Glomerular visceral epithelial cell (primary cell): Measurements from ENCODE around the gene TFEB.

Experiments used
- DNase-seq: peaks from one replicate; pipeline ENCODE4 v3.0.0-alpha.2; 2016; ENCODE audit errors: extremely low spot score

Gene TFEB

DNA sequence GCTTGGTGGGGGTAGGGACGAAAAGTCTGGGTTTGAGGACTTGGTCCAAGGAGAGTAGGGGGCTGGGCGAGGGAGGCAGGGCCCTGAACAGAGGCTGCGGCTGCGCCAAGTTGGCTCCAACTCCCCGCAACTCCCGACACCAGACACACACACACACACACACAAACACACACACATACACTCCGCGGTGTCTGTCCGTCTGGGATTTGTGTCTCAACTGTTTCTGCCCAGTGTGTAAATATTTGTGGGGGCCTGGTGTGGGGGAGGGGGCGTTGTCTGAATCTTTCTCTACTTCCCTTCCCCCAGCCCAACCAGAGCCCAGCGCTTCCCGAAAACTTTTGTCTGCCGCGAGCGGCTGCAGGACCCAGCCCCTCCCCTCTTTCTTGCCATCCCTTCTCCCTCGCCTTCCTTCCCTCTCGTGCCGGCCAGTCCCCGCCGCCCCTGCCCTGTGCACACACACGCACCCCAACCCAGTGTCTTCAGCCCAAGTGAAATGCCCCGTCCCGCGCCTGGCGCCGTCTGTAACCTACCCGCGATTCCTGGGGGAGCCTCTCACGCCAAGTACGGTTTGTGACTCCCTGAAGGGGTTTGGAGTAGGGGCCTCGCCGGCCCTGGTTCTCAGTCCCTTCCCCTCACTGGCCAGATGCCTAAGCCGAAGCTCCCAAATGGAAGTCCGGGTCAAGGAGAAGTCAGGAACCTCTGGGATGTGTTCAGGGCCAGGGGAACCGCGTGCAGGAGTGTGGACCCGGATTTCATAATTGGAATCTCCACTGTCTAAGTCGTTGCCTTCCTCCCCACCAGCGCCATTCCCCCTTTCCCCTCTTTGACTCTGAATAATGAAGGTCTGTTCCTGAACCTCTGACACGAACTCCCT is 96.2 kb downstream of the TFEB start:
- DNase-seq, result no peak

DNA sequence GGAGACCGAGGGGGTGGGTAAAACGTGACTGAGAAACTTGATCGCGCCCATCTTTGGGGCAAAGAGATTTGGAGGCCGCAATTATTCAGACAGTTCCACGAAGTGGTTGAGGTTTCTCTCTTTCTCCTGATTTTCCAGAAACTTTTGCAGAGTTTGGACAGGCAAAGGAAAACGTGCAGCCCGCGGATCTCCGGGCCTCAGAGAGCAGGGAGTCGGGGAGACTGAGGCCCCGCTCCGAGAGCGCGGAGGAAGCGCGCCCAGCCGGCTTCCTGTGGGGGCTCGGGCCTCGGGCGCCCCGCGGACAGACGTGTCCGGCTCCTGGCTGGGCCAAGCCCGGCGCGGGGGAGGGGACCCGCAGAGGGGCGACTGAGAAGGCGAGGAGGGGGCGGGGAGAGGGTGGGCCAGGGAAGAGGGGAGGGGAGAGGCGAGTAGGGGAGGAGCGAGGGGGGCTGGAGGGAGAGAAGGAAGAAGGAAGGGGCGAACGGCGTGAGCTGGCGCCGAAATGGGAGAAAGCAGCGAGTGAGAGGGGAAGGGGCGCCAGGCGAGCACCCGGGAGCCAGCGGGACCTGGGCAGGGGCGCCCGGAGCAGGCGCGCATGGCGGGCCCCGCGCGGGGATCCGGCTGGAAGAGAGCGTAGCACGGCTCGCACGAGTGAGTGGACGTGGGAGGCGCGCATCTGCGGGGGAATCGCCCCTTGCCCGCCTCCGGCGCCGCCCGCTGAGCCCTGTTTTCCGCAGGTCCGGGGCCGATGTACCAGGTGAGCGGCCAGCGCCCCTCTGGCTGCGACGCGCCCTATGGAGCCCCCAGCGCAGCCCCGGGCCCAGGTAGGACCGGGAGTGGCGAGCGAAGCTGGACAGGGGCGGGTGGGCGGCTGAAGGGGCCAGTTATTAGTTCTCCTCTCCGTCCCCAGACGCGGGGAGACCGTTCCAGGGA is 97.1 kb downstream of the TFEB start, which contains the start of gene MDFI:
MDFI (plus strand) TSS at position 467 of the 933 bp plus-strand sequence; CDS start at position 749, 282 bp downstream.
- DNase-seq, result no peak

DNA sequence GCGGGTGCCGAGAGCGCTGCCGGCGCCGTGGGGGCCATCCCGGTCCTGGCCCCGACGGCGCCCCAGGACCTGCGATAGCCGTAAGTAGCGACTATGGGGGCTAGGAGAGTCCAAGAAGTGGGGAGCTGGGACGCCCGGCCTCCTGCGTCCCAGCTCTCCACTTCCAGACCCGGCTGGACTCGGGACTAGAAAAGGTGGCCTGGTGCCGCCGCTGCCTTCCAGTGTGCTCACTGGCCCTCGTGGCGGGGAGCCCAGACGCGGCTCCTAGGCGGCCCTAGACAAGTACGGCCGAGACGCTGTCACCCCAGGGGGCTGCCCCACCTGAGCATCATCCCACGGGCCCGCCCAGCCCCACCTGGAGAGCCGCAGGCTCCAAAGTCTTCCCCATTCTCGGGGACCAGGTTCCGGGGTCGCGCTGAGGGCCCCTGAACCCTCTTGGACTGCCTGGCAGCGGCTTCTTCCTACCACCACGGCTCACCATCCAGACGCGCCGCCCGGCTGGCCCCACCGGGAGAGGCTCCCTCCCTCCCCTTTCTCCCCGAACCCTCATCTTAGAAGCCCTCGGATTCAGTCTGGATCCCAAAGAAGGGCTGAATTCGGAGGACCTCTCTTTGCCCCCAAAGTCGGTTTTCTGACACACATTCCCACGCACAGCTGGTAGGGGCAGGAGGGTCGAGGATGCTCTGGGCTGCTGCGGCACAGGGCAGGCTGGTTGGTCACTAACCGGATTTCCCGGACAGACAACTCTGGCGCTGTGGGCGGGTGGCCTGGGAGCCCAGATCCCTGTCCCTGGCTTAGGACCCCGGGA is 98.0 kb downstream of the TFEB start:
- no peak for DNase-seq

DNA sequence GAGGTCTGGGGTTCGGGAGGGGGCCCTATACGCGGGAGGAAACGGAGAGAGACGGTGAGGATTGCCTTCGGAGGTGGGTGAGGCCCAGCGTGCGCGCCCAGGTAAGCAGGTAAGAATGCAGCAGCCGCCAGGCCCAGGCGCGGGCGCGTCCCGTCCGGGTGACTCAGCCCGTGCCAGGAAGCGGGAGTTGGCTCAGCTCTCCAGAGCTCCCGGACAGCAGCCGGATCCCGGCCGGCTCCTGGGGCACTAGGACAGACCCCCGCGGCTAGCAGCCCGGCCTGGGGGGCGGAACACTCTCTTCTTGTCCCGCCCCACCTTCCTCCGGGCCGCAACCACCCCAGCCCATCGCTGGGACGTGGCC is 98.6 kb downstream of the TFEB start:
- DNase-seq, result peak; percentile 38

DNA sequence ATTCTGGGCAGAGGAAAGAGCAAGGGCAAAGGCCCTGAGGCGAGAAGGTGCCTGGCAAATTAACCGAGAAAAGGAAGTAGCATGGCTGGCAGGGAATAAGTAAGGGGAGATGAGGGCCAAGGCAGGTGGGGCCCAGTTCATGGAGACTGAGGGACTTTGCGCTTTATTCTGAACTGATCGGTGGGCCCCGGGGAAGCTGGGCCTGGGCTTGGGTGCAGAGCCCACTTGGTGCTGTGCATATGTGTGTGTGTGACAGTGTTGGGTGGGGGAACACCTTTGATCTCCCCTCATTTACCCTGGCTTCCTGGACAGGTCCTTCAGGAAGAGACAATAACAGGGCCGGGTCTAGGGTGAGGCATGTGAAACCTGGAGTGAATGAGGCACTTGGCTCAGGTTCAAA is 100.0 kb downstream of the TFEB start:
- DNase-seq, result no peak

DNA sequence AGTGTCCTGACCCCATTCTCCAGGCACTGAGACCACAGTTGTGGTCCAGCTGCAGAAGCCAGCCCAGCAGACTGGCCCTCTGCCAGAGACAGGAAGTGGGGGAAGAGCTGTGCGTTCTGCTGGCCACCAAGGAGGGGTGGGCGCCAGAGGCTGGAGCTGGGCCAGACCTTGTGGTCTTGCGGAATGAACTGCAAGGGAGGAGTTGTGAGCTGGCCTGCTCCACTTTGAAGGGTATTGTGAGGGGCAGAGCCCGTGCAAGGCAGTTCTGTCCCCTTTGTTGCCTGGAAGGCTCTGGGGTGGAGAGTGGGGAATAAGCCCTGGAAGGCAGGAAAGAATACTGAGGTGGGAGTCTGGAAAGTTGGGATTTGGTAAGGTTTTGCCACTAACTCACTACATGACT is 100.8 kb downstream of the TFEB start:
- peak; percentile 39 for DNase-seq
